GM23338 (cell line): ENCODE measurements around the gene OCA2. TPM values are rescaled to one million over a fixed set of nuclear protein-coding genes. Genes with fewer than 3 reads are reported as not detected.

Experiments used
- ATAC-seq: fragments of 200-7000 bp; cut with Tn5 transposase; 3 replicates; pipeline ENCODE4 v1.9.1; 2020
- DNase-seq: peaks from one replicate; pipeline ENCODE4 v3.0.0-alpha.2; 2015; ENCODE audit warnings: low spot score
- H2AFZ ChIP-seq: fragments of 200-600 bp; sonication (generic); 2 replicates; pipeline ENCODE4 v1.8.0; 2016; ENCODE audit warnings: antibody characterized with exemption, mild to moderate bottlenecking, moderate library complexity
- H3F3A ChIP-seq: fragments of 200-600 bp; sonication (generic); replicated peaks from 2 replicates; pipeline ENCODE4 v1.8.0; 2017; ENCODE audit warnings: antibody characterized with exemption, mixed run types, low read depth
- H3K27ac ChIP-seq: fragments of 200-600 bp; sonication (generic); 2 replicates; pipeline ENCODE4 v1.6.1; 2016; ENCODE audit warnings: low read depth
- H3K27me3 ChIP-seq: fragments of 200-600 bp; sonication (generic); 2 replicates; pipeline ENCODE4 v1.8.0; 2016; ENCODE audit warnings: mild to moderate bottlenecking, mixed run types, moderate library complexity; ENCODE audit not compliant: insufficient read depth
- H3K36me3 ChIP-seq: fragments of 200-600 bp; sonication (generic); 2 replicates; pipeline ENCODE4 v1.8.0; 2016; ENCODE audit warnings: mild to moderate bottlenecking; ENCODE audit not compliant: insufficient read depth
- H3K4me1 ChIP-seq: fragments of 200-600 bp; sonication (generic); 2 replicates; pipeline ENCODE4 v1.8.0; 2016; ENCODE audit warnings: mild to moderate bottlenecking, moderate library complexity; ENCODE audit not compliant: insufficient read depth
- H3K4me2 ChIP-seq: fragments of 200-600 bp; sonication (generic); 2 replicates; pipeline ENCODE4 v1.7.1; 2017; ENCODE audit warnings: mixed run types
- H3K4me3 ChIP-seq: fragments of 200-600 bp; sonication (generic); 2 replicates; pipeline ENCODE4 v1.6.1; 2016; ENCODE audit warnings: mixed run types
- H3K79me2 ChIP-seq: fragments of 200-600 bp; sonication (generic); replicated peaks from 2 replicates; pipeline ENCODE4 v1.8.0; 2017; ENCODE audit warnings: mild to moderate bottlenecking; ENCODE audit not compliant: insufficient read depth
- H3K9me2 ChIP-seq: fragments of 200-600 bp; sonication (generic); 2 replicates; pipeline ENCODE4 v1.8.0; 2017; ENCODE audit not compliant: insufficient read depth
- H4K20me1 ChIP-seq: fragments of 200-600 bp; sonication (generic); replicated peaks from 2 replicates; pipeline ENCODE4 v1.8.0; 2017; ENCODE audit warnings: mild to moderate bottlenecking; ENCODE audit not compliant: insufficient read depth
- H3K27ac Mint-ChIP-seq: 2 replicates; pipeline ENCODE4 v1.8.0; 2020; ENCODE audit warnings: inconsistent platforms, mild to moderate bottlenecking, moderate library complexity, mixed read lengths
- H3K27me3 Mint-ChIP-seq: 3 replicates; pipeline ENCODE4 v1.8.0; 2022; ENCODE audit warnings: low read depth, mild to moderate bottlenecking, moderate library complexity, mixed read lengths, inconsistent platforms; ENCODE audit not compliant: insufficient read depth, poor library complexity
- H3K36me3 Mint-ChIP-seq: 3 replicates; pipeline ENCODE4 v1.8.0; 2021; ENCODE audit warnings: low read depth, mild to moderate bottlenecking, inconsistent platforms, moderate library complexity, mixed read lengths
- H3K4me1 Mint-ChIP-seq: 3 replicates; pipeline ENCODE4 v1.8.0; 2020; ENCODE audit warnings: mild to moderate bottlenecking, inconsistent platforms, mixed read lengths
- H3K4me3 Mint-ChIP-seq: 3 replicates; pipeline ENCODE4 v1.8.0; 2021; ENCODE audit warnings: moderate library complexity, mild to moderate bottlenecking, inconsistent platforms, mixed read lengths
- H3K9me3 Mint-ChIP-seq: 3 replicates; pipeline ENCODE4 v1.8.0; 2020; ENCODE audit warnings: moderate library complexity, mild to moderate bottlenecking, inconsistent platforms, mixed read lengths
- ETS1 ChIP-seq: IDR thresholded peaks from 2 replicates; pipeline ENCODE4 v1.6.1; 2016; ENCODE audit warnings: antibody characterized with exemption
- NANOG ChIP-seq: IDR thresholded peaks from 2 replicates; pipeline ENCODE4 v1.6.1; 2016; ENCODE audit warnings: antibody characterized with exemption, borderline replicate concordance
- REST ChIP-seq: IDR thresholded peaks from one replicate; pipeline ENCODE4 v1.6.1; 2018; ENCODE audit warnings: antibody characterized with exemption; ENCODE audit not compliant: unreplicated experiment
- ZNF331 ChIP-seq: fragments of 250-450 bp; sonication (Bioruptor Pico); IDR thresholded peaks from 2 replicates; pipeline ENCODE4 v1.5.0; 2020; ENCODE audit warnings: low read depth, mild to moderate bottlenecking, moderate library complexity
- ZNF462 ChIP-seq: fragments of 250-450 bp; sonication (Bioruptor Pico); IDR thresholded peaks from 2 replicates; pipeline ENCODE4 v1.5.0; 2020; ENCODE audit warnings: mild to moderate bottlenecking, moderate library complexity
- polyA plus RNA-seq: library from polyadenylated mRNA; unstranded; fragments of >200 nt; fragmentation: Nextera tagmentation; extraction: Ambion mirVana; gene quantifications from 2 replicates; pipeline ENCODE4 v1.2.1, GENCODE V29; 2016
- total RNA-seq: library from RNA; depleted of rRNA; stranded (reverse); fragments of >200 nt; shearing (Covaris generic); gene quantifications from 2 replicates; pipeline ENCODE4 v1.2.3, GENCODE V29; 2014

The OCA2 gene
- total and polyA plus RNA-seq, 2 experiments from 2014 or later: 0.40 to 0.69 TPM

GRCh38 chr15:28117432-28117990 lies 18.4 kb upstream of the OCA2 start (continued):
- TF ChIP-seq ZNF462 (CRISPR knock-in tag) (no peak), ETS1 (no peak), NANOG (no peak)

- DNase-seq: no peak
- Histone ChIP-seq H3K9me2 (no peaks in the 10 kb centered on the region), H3K4me3 (no peak overlapping the region), H3K4me2 (no peak overlapping the region), H3K79me2 (no peaks in the 10 kb centered on the region), H3K27me3 (no peaks in the 10 kb centered on the region), H3K27ac (no peak overlapping the region), H3F3A (no peaks in the 10 kb centered on the region), H3K4me1 (no peaks in the 10 kb centered on the region), H3K36me3 (peaks cover 8% of the 10 kb centered on the region; the same call in 1 of the 2 replicates), H4K20me1 (no peaks in the 10 kb centered on the region; the same call in 1 of the 2 replicates), H2AFZ (no peak overlapping the region)
- H3K36me3 Mint-ChIP-seq: peaks cover 79% of the 10 kb centered on the region
- H3K27me3 Mint-ChIP-seq: peaks cover 9% of the 10 kb centered on the region
- peak overlapping the region; percentile 70; the same call in 1 of the 2 replicates for H3K27ac Mint-ChIP-seq
- H3K4me3 Mint-ChIP-seq: no peak overlapping the region
- no peaks in the 10 kb centered on the region for H3K9me3 Mint-ChIP-seq
- ATAC-seq: no peak
- no peaks in the 10 kb centered on the region for H3K4me1 Mint-ChIP-seq
- no peak for TF ChIP-seq REST
- TF ChIP-seq NANOG: no peak
- TF ChIP-seq ZNF331: no peak
Observed at GRCh38 chr15:28116521-28117431, 17.7 kb upstream of the OCA2 start.
